ENCODE measurements around the gene SLC9C1.

The SLC9C1 gene

GRCh38 chr3:112130638-112130993, 163.4 kb downstream of the SLC9C1 start:
- no peak for TF ChIP-seq ZBTB7A (IDR thresholded peaks at IDR 0.05; ENCODE audit: low read depth)
- no peak for TF ChIP-seq EP300 (IDR thresholded peaks at IDR 0.05; ENCODE audit: borderline replicate concordance)
- TF ChIP-seq EGR1 (IDR thresholded peaks at IDR 0.05) = no peak
- TF ChIP-seq YY1 (IDR thresholded peaks at IDR 0.05; ENCODE audit: low read depth) = no peak
- no peak for TF ChIP-seq REST (IDR thresholded peaks at IDR 0.05; ENCODE audit: low read depth)
- no peak for TF ChIP-seq RAD21 (IDR thresholded peaks at IDR 0.05; ENCODE audit: low read depth)
- no peak for TF ChIP-seq CREB1 (IDR thresholded peaks at IDR 0.05; ENCODE audit: low read depth)
- TF ChIP-seq CEBPB (IDR thresholded peaks at IDR 0.05) = no peak
- no peak for TF ChIP-seq TCF12 (IDR thresholded peaks at IDR 0.05; ENCODE audit: low read depth)
- no peak for TF ChIP-seq FOXM1 (IDR thresholded peaks at IDR 0.05; ENCODE audit: borderline replicate concordance, low read depth)
- no peak for TF ChIP-seq NFIC (IDR thresholded peaks at IDR 0.05)
- TF ChIP-seq TAF1 (IDR thresholded peaks at IDR 0.05; ENCODE audit: low read depth) = no peak

GRCh38 chr3:112129925-112130637, 163.9 kb downstream of the SLC9C1 start:
- TF ChIP-seq REST (IDR thresholded peaks at IDR 0.05; ENCODE audit: low read depth) (no peak), MAX (IDR thresholded peaks at IDR 0.05) (no peak), NFIC (IDR thresholded peaks at IDR 0.05) (no peak), CEBPB (IDR thresholded peaks at IDR 0.05) (no peak), TAF1 (IDR thresholded peaks at IDR 0.05; ENCODE audit: low read depth) (no peak), EGR1 (IDR thresholded peaks at IDR 0.05) (no peak), USF1 (IDR thresholded peaks at IDR 0.05) (no peak), ZBTB7A (IDR thresholded peaks at IDR 0.05; ENCODE audit: low read depth) (no peak), FOXM1 (IDR thresholded peaks at IDR 0.05; ENCODE audit: borderline replicate concordance, low read depth) (no peak)

GRCh38 chr3:112128843-112129727, 164.9 kb downstream of the SLC9C1 start:
- no peak for TF ChIP-seq TEAD4 (IDR thresholded peaks at IDR 0.05)
- TF ChIP-seq CREB1 (IDR thresholded peaks at IDR 0.05; ENCODE audit: low read depth) = no peak
- no peak for TF ChIP-seq ZBTB7A (IDR thresholded peaks at IDR 0.05; ENCODE audit: low read depth)
- no peak for TF ChIP-seq EGR1 (IDR thresholded peaks at IDR 0.05)
- no peak for TF ChIP-seq USF1 (IDR thresholded peaks at IDR 0.05)
- no peak for TF ChIP-seq CEBPB (IDR thresholded peaks at IDR 0.05)
- no peak for TF ChIP-seq TAF1 (IDR thresholded peaks at IDR 0.05; ENCODE audit: low read depth)

- no peak for TF ChIP-seq TAF1 (IDR thresholded peaks at IDR 0.05; ENCODE audit: low read depth)
- no peak for TF ChIP-seq CEBPB (IDR thresholded peaks at IDR 0.05)
- no peak for TF ChIP-seq TCF12 (IDR thresholded peaks at IDR 0.05; ENCODE audit: low read depth)
- no peak for TF ChIP-seq REST (IDR thresholded peaks at IDR 0.05; ENCODE audit: low read depth)
- no peak for TF ChIP-seq RAD21 (IDR thresholded peaks at IDR 0.05; ENCODE audit: low read depth)
- TF ChIP-seq USF1 (IDR thresholded peaks at IDR 0.05) = no peak
- TF ChIP-seq TEAD4 (IDR thresholded peaks at IDR 0.05) = no peak
Observed at GRCh38 chr3:112127522-112128494, 166.2 kb downstream of the SLC9C1 start.

Measured in Ishikawa (cell line).